GM10847 (cell line): ENCODE measurements around the gene WBP2NL.
A peak's percentile ranks its signal among the peaks of the same experiment; 100 is the strongest.

Experiments used
- POLR2A ChIP-seq: IDR thresholded peaks from 2 replicates; pipeline ENCODE4 v1.6.1; 2011; ENCODE audit not compliant: insufficient read length; ENCODE audit errors: extremely low read depth

WBP2NL gene

GRCh38 chr22:42070517-42071422, 72.2 kb downstream of the WBP2NL start, which contains the start of gene NAGA:
TSS of gene NAGA (minus strand) at chr22:42070812. CDS start at chr22:42070297, 515 bp downstream.
- peak; percentile 71 for TF ChIP-seq POLR2A

GRCh38 chr22:42072606-42073330, 74.2 kb downstream of the WBP2NL start:
- TF ChIP-seq POLR2A, result no peak

- TF ChIP-seq POLR2A, result no peak
These were observed 75.0 kb downstream of the WBP2NL start for GRCh38 chr22:42073621-42074041.

- no peak for TF ChIP-seq POLR2A
These were observed 75.7 kb downstream of the WBP2NL start, which contains the start of gene PHETA2 for GRCh38 chr22:42074132-42074811. TSS of gene PHETA2 (plus strand) at chr22:42074248. CDS start at chr22:42077294, 3,046 bp downstream.

GRCh38 chr22:42074846-42075676, 76.5 kb downstream of the WBP2NL start:
- TF ChIP-seq POLR2A, result no peak

GRCh38 chr22:42076764-42077485, 78.3 kb downstream of the WBP2NL start:
- TF ChIP-seq POLR2A, result no peak

- no peak for TF ChIP-seq POLR2A
These were observed 79.0 kb downstream of the WBP2NL start for GRCh38 chr22:42077486-42078125.
